COLO829 (cell line): ENCODE measurements around the gene NOL6.
"Not testable (repeated sequence)": the region's sequence is repeated elsewhere in the genome, so short reads cannot be mapped to it uniquely, and the experiment has no call there.

Experiments
- DNase-seq: peaks from one replicate; pipeline ENCODE4 v3.0.0; 2012; ENCODE audit warnings: low spot score

Gene NOL6

DNA sequence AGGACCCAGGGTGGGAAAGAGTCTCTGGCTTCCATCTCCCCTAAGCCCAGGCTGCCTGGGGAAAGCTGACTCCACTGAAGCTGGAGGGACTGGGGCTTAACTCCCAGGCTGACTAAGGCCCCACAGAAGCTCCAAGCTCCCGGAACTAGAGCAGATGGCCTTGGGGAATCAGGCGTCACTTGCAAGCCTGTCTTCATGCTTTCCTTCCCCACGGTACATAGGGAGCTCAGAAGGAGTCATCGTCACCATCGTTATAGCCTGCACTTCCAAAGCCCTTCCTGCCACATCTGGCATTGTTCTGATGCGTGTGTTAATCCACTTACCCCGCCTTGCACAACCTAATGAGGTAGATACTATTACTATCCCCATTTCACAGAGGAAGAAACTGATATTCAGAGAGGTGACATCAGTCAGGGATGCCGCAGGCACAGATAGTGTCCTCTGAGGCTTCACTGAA lies 37.9 kb downstream of the NOL6 start:
- no peak for DNase-seq

DNA sequence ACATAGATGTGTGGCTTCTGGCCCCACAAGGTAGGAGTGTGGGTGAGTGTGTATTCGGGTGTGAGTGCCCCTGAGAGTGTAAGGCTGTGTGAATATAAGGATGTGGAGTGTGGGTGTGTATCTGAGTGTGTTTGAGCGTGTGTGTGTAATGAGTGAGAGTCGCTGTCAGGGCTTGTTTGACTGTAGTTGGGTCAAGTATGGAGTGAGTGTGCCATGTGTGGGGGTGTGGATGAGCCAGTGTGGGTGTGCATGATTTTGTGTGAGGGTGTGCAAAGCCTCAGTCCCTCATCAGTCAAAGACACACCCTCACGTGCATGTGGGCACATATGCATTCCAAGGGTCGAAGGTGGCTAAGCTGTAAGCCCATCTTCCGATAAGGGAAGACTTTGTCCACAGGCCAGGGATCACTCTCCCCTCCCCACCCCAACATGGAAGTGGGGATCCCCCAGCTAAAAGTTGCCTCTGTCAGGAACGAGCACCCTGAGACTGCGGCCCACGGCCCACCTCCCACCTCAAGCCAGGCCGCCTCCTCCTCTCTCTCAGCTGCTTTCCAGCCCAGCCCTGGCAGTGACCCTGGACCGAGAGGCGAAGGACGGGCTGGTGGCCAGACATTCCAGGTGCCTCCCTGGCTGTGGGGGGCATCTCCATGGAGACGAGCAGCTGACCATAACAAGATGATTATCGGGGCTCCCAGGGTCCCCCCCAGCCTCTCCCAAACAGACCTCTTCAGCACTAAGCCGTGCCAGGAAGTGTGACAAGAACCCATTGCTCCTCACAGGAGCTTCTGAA lies 39.2 kb downstream of the NOL6 start:
- no peak for DNase-seq

DNA sequence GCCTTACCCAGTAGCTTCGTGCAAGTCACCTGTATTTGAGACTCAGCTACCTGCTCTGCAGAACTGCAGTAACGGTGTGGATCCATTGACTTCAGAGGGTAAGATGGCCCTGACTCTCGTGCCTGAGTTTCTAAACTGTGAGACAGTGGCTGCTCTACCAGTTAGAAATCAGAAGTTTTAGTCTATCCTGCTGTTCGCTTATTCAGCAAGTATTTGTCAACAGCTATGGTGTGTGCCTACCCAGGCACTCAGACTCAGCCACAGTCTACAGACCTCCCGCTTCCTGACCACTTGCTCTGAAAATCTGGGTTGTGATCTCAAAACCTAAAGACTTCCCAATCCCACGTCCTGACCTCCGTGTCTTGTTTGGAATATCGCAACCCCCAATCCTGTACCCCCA lies 39.9 kb downstream of the NOL6 start:
- DNase-seq = no peak

DNA sequence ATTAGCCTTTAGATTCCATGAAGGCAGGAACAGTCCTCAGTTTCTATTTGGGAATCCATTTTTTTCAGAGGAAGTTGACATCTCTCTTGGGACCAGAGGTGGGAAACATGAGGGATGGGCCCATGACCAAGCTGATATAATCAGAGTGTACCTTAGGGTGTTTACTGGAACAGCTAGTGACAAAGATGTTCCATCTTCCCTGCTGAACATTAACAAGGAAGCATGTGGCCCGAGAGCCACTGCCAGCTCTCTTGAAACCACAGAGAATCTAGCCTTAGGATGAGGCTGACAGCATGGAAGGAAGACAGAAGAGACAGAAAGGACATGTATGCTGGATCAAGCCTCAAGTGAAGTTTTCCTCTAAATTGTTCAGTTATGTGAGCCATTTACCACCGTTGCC lies 42.3 kb downstream of the NOL6 start:
- DNase-seq = no peak

DNA sequence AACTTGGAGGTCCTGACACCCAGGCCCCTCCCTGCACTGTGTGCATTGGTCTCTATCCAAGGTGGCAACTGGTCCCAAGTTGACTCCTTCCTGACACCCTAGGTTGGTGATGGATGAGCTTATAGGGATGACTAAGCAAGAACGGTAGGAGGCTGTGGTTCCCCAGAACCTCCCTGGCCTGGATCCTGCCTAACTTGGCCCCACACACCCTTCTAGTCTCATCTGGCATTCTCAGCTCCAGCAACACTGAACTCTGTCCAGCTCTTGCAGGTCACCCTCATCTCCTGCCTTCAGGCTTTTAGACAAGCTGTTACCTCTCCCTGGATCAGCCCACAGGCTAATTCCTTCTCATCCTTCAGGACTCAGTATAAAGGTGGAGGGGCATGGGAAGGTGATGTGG lies 42.8 kb downstream of the NOL6 start:
- no peak for DNase-seq

DNA sequence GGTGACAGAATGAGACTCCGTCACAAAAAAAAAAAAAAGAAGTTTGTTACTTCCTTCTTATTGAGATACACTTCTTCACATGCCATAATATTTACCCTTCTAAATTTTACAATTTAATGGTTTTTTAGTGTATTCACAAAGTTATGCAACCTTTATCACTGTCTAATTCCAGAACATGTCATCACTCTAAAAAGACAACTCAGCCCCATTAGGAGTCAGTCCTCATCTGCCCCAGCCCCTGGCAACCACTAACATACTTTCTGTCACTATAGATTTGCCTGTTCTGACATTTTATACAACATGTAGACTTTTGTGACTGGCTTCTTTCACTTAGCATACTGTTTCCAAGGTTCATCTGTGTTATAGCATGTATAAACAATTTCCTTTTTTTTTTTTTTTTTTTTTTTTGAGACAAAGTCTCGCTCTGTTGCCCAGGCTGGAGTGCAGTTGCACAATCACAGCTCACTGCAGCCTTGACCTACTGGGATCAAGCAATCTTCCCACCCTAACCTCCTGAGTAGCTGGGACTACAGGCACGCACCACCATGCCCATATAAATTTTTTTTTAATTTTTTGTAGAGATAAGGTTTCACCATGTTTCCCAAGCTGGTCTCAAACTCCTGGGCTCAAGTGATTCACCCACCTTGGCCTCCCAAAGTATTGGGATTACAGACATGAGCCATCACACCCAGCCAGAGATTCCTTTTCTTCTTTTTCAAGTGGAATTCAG lies 44.3 kb downstream of the NOL6 start:
- DNase-seq = no peak

DNA sequence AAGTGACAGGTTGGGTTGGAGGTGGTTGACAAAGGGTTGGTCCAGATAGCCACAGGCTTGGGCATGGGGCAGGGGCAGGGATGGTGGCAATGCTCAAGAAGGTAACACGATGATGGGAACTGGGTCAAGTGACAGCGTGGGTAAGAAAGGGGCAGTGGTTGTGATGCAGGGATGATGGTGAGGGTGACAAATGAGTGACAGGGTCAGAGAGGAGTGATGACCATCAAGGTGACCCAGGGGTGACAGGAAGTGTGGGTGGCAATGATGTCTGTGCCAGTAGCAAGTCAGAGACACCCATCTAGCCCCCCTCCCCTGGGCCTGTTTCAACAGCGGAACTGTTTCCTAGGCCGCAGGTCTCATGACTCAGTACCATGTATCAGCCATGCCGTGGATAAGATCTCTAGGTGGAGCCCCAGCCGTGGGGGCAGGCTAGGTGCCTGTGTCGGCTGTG lies 46.9 kb downstream of the NOL6 start:
- no peak for DNase-seq

DNA sequence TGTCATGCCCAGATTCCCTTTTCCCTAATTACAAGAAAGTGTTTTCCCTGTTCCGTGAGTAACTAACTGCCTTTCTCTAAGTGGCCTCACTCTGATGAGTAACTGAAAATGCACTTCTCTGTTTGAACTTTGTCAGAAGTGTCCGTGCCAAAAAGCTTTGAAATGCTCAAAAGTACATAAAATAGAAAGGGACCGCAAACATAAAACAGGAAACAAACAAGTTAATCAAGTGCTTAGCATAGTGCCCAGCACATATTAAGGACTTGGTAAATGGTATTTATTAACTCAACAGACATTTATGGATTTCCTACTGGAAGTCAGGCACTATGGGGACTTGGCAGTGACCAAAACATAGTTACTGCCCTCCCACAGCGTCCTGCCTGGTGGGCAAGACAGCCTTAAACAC lies 48.6 kb downstream of the NOL6 start:
- DNase-seq = no peak

DNA sequence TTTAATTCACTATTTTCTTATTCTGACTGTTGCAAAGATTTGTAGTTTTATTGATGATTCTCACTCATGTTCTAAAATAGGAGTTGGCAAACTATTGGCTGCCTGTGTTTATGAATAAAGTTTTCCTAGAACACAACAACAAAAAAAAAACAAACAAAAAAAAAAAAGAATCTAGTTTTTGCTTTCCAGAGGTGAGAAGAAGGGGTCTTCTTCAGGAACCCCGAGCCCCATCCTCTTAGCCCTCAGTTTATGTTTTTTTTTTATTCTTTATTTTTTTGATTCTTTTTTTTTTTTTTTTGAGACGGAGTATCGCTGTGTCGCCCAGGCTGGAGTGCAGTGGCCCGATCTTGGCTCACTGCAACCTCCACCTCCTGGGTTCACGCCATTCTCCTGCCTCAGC lies 49.2 kb downstream of the NOL6 start:
- DNase-seq = not testable (repeated sequence)

DNA sequence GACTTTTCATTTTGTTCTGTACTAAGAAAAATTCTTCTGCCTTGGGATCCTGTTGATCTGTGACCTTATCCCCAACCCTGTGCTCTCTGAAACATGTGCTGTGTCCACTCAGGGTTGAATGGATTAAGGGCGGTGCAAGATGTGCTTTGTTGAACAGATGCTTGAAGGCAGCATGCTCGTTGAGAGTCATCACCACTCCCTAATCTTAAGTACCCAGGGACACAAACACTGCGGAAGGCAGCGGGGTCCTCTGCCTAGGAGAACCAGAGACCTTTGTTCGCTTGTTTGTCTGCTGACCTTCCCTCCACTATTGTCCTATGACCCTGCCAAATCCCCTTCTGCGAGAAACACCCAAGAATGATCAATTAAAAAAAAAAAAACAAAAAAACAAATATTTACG lies 49.7 kb downstream of the NOL6 start:
- not testable (repeated sequence) for DNase-seq

DNA sequence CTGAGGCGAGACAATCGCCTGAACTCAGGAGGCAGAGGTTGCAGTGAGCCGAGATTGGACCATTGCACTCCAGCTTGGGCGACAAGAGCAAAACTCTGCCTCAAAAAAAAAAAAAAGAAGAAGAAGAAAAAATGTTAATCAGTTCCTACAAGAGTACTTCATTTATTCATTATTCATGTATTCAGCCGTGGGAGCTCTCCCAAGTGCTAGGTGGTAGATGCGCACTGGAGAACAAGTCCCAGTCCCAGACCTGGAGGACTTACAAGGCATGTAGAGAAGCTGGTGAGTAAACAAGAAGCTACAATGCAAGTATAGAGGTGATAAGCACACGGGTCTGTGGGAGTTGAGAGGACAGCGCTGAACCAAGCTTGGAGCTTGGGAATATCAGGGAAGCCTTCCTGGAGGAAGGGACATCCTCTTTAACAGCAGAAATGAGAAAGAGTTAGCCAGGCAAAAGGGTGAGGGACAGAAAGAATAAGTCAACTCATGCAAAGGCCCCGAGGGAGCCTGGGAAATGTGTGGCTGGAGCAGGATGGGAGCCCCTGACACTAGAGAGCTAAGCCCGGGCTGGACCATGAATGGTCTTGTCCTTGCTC lies 53.9 kb downstream of the NOL6 start:
- DNase-seq = no peak

DNA sequence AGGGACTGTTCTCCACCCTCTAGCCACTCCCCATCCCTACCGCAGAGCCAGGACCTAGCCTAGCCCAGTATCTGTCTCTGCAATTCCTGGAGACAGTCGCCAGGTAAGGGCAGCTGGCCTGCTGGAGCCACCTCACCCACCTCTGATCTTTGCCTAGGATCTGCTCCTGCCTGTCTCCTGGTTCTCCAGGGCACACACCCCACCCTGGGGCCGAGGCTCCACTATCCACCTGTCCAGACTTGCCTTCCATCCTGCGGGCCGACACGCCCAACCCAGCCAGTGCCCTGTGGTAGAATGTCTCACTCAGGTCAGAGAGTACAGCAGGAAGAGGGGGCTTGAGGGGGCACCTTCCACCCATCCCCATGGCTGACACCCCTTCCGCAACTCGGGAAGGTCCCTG lies 55.6 kb downstream of the NOL6 start:
- no peak for DNase-seq

DNA sequence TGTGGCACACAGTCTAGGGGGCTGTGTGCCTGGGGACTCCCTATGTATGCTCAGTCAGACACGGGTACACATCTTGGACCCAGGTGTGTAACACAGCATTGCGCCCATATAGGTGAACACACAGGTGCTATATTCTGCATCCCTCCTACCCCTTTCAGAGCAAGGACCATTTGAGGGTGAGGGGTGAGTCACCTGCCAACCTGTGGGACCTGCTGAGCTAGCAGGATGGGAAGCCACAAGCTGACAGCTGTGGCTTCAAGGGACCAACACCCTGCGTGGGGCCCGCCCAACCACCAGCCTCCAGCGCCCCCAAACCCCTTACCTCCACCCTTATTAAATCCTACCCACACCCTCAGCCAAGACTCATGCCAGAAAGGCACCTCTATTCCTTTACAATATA lies 56.7 kb downstream of the NOL6 start:
- no peak for DNase-seq

DNA sequence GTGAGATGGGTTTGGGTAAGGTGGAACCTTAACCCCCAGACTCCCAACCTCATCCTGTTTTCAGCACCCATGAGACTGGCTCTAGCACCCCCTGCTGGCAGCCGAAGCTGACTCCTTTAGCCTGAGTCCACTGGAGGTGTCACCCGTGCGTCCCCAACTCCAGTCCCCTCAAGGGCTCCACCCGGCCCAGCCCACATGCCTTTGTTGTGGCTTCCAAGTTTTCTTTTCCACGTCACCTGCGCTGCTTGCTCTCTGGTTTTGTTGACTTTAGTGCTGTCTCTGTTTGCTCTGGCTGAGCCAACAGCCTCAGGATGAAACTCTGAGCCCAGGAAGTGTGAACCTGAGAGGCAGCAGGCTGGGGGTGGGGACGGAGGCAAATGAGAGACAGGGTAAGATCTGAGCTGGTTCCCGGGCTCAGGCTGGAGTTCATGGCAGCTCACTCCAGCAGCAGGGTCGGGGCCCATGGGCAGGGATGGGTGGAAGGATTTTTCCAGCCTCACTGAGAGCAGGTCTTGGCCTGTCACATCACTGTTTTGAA lies 58.2 kb downstream of the NOL6 start:
- peak; percentile 28 for DNase-seq

DNA sequence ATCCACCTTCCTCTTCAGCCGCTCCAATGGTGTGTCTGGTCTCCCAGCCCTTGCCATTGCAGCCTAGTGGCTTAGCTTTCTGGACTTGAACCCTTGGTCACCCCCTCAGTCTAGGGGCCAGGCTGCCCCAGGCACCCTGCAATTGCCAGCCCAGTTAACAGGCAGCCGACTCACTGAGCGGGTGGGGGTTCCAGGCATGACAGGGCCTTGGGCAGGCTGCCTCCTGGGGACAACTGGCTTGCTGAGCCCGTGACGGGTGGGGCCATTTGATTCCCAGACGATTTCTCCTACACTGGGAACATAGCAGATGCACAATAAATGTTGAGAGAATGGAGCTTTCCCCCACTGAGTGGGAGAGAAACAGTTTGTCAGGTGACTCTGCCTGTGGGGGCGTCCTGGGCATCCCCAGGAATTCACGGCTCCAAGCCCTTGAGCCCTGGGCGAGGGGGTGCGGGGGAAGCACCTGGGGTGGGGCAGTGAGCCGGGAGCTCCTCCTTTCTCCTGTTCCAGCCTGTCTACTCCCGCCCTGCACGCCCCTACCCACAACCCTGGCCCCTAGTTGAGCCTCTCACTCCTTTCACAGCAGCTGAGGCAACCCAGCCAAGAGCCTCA lies 58.7 kb downstream of the NOL6 start:
- no peak for DNase-seq

DNA sequence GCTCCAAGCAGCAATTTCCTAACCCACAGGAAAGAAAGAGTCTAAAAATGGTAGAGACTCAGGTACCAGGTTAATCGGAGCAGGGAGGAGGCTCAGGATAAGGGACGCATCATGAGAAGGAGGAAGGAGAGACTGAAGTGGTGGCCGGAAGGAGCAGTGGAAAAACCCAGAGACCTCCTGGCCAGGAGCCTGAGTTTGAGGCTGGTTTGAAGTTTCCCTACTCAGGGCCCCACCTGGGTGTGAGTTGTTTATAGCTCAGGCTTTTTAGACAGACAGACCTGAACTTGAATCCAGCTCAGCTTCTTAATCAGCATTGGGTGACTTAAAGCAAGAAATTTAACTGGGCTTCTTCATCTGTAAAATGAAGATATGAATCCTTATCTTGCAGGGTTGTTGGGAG lies 59.5 kb downstream of the NOL6 start:
- no peak for DNase-seq
